Fibroblast of skin of scalp (primary cell): ENCODE measurements around the gene SCMH1.
A peak's percentile ranks its signal among the peaks of the same experiment; 100 is the strongest.
"Not testable (repeated sequence)": the region's sequence is repeated elsewhere in the genome, so short reads cannot be mapped to it uniquely, and the experiment has no call there.

Source experiments
- DNase-seq: peaks from one replicate; pipeline ENCODE4 v3.0.0-alpha.2; 2013

The SCMH1 gene

DNA sequence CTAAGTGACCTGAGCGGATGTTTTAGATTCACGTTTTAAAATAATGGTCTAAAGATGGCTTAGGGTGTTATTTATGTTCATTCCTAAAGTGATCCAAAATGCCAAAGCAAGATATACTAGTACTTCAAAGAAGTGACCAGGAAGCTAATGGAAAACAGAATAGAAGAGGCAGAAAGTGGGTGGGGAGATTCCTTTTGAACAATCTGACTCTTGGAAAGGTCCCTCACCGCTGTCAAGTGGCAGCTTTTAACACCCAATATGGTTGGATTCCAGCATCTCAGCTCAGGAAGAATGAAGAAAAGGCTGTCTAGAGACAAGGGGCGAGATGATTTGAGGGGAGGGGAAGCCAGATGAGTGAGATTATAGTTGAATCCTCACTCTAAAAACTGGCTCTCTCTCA, 90.3 kb downstream of the SCMH1 start:
- DNase-seq: peak; percentile 38

DNA sequence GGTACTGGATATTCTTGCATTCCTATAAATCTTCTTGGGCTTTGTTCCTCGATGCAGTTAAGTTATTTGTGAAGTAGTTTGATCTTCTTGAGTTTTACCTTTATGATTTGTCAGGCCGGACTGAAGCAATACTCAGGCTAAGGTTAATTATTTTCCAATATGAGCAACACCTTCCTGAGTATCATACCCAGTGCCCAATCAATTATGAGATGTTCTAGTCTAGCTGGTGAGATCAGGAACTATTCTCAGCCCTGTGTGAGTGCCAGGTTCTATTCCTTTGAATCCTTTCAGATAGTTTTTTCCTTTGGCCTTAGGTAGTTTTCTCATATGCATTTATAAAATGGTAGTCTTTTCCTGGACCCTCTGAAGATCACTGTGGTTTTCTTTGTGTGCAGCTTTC, 92.5 kb downstream of the SCMH1 start:
- no peak for DNase-seq

DNA sequence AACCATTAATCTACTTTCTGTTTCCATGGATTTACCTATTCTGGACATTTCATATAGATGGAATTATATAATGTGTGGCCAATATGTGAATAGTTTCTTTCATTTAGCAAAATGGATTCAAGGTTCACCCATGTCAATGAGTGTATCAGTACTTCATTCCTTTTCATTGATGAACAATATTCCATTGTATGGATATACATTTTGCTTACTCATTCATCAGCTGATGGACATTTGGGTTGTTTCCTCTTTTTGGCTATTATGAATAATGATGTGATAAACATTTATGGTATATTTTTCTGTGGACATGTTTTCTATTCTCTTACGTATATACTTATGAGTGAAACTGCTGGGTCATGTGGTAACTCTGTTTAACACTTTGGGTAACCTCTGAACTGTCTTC, 97.8 kb downstream of the SCMH1 start:
- no peak for DNase-seq

DNA sequence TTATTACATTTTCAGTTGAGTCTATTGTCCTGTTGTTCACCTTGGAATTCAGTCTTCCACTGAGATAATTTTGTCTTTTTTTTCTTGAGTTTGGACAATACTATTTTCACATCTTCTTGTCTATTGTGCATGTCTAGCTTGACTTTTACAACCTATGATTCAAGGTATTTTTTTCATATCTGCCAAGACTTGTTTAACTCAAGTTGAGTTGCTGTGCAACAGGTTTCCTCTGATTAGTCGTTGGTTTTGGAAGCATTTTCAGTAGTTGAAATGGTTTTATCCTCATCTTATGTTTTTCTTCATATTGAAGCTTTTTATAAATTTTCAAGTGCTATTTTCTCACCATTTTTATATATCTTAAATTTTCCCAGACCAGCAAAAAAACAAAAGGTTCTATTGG, 103.6 kb downstream of the SCMH1 start:
- DNase-seq: no peak

DNA sequence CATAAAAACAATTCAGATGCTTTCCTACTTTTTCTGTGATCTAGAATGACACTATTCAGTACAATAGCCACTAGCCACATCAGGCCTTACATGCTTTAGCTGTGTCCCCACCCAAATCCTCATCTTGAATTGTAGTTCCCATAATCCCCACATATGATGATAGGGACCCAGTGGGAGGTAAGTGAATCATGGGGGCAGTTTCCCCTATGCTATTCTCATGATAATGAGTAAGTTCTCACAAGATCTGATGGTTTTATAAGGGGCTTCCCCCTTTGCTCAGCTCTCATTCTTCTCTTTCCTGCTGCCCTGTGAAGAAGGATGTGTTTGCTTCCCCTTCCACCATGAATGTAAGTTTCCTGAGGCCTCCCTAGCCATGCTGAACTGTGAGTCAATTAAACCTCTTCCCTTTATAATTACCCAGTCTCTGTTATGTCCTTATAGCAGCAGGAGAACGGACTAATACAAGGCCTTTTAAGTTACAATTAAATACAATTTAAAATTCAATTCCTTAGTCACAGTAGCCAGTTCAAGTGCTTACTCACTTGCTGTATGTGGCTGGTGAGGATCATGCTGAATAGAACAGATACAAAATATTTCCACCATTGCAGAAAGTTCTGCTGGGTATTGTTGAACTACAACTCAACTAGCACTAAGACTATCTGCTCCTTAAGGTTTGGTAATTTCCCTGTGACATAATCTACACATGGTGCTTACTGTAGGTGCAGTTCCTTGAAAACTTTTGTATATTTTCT, 106.7 kb downstream of the SCMH1 start:
- no peak for DNase-seq

DNA sequence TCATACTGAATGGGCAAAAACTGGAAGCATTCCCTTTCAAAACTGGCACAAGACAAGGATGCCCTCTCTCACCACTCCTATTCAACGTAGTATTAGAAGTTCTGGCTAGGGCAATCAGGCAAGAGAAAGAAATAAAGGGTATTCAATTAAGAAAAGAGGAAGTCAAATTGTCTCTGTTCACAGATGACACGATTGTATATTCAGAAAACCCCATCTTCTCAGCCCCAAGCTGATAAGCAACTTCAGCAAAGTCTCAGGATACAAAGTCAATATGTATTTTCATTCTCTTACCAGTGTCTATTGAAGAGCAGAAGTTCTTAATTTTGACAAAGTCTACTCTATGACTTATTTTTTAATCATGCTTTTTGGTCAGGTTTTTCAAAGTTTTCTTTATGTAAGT, 107.8 kb downstream of the SCMH1 start:
- DNase-seq: not testable (repeated sequence)

DNA sequence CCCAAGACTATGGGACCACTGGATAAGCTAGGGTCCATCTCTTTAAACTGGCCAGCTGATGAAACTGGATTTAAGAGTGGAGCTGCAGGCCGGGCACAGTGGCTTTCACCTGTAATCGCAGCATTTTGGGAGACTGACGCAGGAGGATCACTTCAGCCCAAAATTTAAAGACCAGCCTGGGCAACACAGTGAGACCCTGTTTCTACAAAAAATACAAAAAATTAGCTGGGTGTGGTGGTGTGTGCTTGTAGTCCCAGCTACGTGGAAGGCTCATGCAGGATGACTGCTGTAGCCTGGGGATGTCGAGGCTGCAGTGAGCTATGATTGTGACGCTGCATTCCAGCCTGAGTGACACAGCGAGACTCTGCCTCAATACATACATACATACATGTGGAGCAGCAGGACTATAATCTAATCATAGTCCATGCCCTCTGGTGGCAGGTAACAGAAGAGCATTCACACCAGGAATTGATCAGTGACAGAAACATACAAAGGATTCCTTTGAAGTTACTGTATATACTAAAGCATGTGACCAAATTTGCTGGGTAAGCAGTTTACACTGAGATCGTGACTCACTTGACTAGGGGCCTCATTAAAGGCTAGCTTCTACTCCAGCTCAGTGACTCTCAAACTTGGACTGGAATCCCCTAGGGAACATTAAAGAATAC, 119.1 kb downstream of the SCMH1 start:
- peak; percentile 95 for DNase-seq

DNA sequence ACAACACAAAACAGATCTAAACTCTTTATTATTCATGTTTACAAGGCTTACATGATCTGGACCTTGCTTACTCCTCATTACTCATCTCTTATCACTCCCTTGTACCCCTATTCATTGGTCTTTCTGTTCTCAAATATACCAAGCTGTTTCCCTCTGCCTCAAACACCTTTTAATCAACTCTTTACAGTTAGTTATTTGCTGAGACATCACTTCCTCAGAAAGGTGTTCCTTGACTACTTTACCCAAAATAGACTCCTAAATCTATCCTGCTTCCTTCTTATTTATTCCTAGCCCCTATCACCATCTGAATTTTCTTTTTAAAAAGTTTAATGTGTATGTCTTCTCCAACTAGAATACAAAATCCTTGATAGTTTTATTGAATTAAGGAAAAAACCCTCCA, 120.0 kb downstream of the SCMH1 start:
- DNase-seq: no peak

DNA sequence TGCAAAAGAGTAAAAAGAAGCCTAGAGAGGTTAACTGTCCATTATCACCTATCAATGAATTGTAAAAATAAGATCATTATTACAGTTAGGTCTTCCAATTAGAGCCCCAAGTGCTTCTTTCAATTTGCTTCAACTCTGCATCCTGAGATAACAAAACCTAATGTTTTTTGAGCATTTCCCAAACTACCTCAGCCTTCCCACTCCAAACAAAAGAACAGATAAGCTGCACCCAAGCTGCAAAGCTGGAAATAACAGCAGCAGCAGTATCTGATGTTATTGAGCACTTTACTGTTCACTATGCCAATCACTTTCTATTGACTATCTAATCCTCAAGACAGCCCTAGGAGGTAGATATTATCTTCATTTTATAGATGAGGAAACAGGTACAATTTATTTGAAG, 123.5 kb downstream of the SCMH1 start:
- DNase-seq: no peak

DNA sequence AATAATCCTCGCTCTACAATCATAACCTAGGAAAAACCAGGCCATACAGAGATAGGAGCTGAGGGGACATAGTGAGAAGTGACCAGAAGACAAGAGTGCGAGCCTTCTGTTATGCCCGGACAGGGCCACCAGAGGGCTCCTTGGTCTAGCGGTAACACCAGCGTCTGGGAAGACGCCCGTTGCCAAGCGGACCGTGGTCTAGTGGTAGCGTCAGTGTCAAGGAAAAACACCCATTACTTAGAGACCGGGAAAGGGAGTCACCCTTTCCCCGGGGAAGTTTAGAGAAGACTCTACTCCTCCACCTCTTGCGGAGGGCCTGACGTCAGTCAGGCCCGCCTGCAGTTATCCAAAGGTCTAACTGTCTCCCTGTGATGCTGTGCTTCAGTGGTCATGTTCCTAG, 124.9 kb downstream of the SCMH1 start:
- not testable (repeated sequence) for DNase-seq

DNA sequence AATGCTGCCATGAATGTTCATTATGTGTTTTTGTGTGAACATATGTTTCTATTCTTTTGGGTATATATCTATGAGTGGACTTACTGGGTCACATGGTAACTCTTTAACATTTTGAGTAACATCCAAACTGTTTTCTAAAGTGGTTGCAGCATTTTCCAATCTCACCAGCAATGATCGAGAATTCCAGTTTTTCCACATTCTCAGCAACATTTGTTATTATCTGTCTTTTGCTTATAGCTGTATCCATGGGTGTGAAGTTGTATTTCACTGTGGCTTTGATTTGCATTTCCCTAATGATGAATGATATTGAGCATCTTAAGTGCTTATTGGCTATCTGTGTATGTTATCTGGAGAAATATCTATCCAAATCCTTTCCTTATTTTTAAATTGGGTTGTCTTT, 131.4 kb downstream of the SCMH1 start:
- DNase-seq: no peak

DNA sequence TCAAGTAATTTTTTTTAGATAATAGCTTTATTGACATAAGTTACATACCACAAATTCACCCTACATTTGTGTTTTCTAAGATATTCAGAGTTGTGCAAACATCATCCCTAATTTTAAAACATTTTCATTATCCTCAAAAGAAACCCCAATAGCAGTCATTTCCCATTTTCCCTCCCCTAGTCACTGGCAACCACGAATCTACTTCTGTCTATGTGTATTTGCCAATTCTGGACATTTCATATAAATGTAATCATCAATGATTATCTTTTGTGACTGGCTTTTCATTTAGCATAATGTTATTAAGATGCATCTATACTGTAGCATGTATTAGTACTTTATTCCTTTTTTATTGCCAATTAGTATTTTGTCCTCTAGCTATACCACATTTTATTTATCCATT, 131.8 kb downstream of the SCMH1 start:
- DNase-seq: peak; percentile 18

DNA sequence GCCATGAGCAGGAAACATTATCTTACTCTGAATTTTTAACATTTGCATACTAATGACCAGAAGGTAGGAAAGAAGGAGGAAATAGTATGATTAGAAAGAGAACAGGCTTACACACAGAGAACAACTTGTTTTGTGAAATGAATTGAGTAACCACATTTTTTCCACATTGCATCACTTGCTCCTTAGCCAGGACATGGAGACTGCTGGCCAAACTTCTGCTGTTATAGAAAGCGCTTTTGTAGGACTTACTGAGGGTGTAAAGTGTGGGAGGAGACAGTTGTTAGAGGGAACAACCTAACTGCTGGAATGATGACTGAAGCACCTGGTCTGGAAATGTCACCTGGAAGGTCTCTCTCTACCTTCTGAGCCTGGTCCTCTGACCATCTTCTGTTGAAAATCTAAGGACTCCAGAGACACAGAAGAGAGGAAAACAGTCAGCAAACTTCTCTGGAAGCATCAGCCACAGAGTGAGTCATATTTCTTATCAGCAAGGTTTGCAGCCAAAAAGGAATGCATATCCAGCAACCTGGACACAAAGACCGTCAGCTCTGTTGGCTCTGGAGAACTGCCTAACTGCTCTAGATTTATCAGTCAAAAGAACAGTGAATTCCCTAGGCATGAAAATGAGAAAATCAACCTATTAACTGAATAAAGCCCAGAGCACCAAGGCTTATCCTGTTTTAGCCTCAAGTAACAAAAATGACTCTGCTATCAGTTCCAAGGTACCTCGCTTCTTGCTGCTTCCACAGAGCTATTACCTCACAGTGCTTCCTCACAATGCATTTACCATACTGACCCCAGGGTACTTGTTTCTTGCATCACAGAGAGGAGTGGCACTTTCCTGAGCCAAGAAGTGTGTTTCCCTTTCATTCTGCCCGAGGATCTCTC, 132.6 kb downstream of the SCMH1 start:
- DNase-seq: peak; percentile 88

DNA sequence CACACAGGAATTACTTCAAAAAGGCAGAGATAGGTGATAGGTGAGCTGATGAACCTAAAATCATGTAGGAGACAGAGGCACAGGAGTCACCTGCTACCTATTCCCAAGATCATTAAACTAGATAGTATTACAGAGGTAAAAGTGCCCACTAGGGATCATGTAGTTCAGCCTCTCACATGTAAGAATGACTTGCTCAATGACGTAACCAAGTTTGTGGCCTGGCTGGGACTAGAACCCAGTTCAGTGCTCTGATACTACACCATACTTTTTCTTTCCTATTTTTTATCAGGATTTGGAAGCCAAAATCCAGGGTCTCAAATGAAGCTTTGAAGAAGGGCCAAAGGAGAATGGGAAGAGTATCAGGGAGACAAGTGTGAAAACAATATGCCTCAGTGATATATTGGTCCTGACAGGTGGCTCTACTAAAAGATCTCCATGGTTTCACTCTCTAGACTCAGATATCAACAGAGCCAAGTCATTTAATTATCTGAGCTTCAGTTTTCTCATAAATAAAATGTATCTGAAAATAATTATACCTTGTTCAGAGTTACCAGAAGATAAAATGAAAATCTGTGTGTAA, 133.3 kb downstream of the SCMH1 start:
- DNase-seq: peak; percentile 6

DNA sequence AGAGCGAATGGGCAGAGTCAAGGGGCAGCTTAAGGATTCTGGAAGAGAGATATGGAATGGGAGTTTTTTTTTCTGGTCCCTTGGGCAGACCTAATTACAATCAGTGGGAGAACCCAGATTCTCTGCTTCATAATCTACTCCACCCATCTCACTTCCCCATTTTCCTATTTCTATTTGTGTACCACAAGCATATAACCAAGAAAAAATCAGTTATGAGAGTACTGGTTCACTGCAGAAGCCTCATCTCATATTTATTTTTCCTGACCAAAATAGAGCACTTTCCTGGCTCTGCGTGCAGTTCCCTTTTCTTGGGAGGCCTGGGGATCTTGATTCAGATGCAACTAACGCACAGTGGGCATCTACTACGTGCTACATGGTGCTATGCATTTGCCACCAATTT, 138.3 kb downstream of the SCMH1 start:
- DNase-seq: no peak

DNA sequence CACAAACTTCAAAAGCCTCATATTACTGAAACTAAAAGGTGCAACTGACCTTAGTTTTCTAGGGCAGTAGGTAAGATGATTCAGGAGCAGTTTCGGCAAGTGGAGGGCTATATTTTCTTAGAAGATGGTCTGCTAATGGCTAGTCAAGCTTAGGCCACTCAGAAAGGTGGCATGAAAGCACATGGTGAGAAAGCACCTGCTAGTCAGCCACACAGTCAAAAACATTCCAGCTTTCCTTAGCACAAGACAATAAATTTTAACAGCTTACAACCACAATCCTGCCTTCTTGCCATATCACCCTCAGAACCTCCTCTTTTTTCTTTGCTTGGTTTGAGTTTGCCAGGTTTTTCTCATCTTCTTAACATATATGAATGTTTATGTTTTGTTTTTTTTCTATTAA, 139.5 kb downstream of the SCMH1 start:
- no peak for DNase-seq

DNA sequence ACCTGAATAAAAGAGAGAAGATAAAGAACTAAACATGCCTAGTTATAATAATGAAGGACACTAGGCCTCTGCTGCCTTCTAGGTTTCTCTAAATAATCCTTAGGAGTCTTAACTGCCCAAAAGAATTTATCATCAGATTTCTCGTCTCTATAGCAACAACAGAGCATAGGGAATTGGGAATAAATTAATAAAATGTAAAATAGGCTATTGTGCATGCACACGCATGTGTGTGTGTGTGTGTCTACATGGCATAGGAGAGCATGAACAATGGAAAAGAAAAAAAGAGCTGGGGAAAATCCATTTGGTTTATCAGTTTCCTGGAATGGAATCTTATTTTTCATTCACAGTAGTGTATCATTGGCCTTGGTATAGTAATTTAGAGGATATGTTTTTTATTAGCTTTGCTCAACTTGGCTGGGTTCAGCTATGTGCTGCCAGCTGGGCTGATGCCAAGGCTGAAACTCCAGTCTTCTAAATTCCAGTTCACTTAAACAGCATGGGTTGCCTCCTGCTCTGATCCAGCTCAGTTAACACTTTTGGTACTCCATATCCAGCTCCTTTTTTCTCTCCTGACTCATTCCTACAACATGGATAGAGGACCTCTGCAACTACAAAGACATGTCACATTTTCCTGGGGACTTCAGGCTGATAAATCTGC, 140.0 kb downstream of the SCMH1 start:
- DNase-seq: peak; percentile 98

DNA sequence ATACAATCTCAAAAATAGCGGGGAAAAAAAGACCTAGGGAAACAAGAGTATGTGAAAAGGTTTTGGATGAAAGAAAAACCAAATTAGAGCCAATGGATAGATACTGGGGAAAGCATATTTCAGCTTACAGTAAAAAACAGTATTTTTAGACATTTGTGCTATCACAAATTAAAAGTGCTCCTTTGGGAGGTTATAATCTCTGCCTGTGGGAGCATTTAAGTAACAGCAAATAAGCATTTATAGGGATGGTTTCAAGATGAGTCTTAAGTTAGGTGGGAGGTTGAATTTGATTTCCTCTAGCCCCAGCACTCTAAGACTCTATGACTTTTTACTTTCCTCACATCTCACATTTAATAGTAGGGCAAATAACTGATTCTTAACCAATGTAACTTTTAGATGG, 141.0 kb downstream of the SCMH1 start:
- no peak for DNase-seq

DNA sequence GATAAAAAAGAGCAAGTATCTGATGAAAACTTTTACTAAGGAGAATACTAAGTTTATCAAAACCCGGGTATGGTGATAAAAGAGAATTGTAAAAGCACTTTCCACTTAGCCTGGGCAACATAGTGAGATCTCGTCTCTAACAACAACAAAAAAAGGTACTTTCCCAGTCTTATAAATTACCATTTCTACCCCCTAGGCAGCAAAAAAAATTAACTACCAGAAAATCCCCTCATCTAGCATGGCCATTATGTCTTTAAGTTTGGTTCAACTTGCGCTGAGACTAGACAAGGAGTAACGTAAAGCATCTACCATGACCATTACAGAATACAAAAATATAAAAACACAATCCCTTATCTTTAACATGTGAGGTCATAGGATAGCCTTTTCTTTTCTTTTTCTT, 141.9 kb downstream of the SCMH1 start:
- no peak for DNase-seq

DNA sequence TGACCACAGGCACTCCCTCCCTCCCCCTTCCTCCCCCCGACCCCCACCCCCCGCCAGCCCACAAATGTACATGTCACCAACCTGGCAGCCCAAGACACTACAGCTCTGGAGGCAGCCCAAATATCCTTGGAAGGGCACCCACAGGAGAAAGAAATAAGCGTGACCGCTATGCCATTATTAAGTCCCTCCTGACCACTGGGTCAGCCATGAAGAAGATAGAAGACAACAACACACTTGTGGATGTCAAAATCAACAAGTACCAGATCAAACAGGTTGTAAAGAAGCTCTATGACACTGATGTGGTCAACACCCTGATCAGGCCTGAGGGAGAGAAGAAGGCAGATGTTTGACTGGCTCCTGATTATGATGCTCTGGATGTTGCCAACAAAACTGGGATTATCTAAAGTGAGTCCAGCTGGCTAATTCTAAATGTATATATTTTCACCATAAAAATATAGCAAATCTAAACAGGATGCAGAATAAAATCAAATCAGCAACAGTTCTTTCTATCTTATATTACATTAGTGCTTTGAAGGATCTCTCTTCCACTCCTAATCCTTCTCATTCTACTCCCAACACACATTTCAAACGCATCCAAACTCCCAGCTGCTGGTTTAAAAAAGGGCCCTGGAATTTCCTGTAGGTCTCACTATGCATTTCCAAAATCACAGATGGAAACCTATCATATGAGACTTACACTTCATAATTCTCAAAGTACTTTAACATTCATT, 143.2 kb downstream of the SCMH1 start:
- no peak for DNase-seq

DNA sequence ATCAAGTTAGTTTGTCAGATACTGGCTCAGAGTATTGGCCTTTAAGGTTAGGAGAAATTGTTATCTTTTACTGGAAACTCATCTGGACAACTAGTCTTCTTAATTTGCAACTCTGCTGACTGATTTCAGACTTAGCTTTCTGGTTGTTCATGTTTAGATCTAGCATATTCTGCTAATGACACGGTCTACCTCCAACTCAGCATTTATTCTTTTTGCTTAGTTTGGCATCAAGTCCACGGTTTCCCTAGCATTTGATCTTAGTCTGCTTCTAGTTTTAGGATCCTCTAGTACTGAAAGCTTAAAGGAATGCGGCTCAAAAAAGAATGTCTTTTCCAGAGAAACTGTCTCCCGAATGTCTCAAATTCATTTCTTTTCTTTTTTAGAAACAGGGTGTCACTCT, 145.0 kb downstream of the SCMH1 start:
- DNase-seq: peak; percentile 14

DNA sequence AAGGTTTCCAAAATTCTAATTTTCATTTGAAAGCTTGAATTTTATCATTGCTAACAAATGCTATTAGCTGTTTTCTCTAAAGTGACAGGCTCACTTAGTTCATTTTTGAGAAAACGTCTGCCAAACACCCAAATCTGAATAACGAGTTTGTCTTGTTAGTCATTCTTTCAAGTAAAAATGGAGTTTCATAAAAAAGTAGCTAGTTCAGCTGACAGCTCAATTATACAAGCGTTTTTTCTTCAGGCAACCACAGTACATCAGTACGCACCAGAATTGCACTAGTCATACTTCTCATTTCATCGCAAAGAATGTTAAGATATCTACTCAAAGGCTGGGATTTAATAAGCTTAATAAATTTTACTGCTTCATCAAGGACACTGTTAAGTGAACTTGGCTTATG, 148.3 kb downstream of the SCMH1 start:
- no peak for DNase-seq
